ENCODE data around the gene PRDM13.
A peak's percentile ranks its signal among the peaks of the same experiment; 100 is the strongest.
"Not testable (repeated sequence)": the region's sequence is repeated elsewhere in the genome, so short reads cannot be mapped to it uniquely, and the experiment has no call there.

Gene PRDM13

DNA sequence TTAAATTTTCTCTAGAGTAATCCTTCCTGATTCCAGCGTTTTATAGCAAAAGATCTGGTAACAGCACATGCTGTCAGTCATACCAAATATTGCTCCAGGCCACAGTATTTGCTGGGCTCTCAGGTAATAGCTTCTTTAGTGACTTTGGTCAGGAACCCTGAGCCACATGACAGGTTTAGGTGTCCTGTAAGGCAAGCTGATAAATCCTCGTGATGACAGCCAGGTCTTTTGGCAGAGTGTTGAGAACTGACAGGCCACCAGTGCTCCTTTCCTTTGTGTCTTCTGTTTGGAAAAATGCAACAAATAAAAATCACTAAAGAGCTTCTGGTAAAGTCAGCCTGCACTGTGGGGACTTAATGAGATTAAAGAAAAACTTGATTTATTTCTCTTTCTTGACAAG lies 34.6 kb downstream of the PRDM13 start:
- H2BK15ac ChIP-seq (ENCODE audit: low read depth, poor library complexity, severe bottlenecking) = no peak overlapping the region
- H3K4me3 ChIP-seq (ENCODE audit: insufficient read depth in 1 of 2, low read depth in 1 of 2, low read length in 2 of 2) = no peak overlapping the region
- H3K4ac ChIP-seq (ENCODE audit: low read depth in 1 of 2, low read length in 2 of 2) = no peak overlapping the region
- H3K23ac ChIP-seq (ENCODE audit: low read length in 2 of 2) = no peak overlapping the region
- H3K36me3 ChIP-seq (ENCODE audit: control insufficient read depth in 1 of 2, insufficient read depth in 2 of 2, low read depth in 1 of 2, low read length in 2 of 2) = no peaks in the 10 kb centered on the region
- H2BK5ac ChIP-seq (ENCODE audit: low read depth, low read length, poor library complexity, severe bottlenecking) = no peak overlapping the region
- H2BK120ac ChIP-seq (ENCODE audit: low read depth, low read length) = no peak overlapping the region
- H2AK5ac ChIP-seq (ENCODE audit: low read length, severe bottlenecking) = no peak overlapping the region
- no peak overlapping the region for H3K4me2 ChIP-seq (ENCODE audit: low read length, poor library complexity, severe bottlenecking)
- no peak overlapping the region for H2BK12ac ChIP-seq (ENCODE audit: low read length in 2 of 2)
- no peak overlapping the region for H3K9ac ChIP-seq (ENCODE audit: low read length)
- DNase-seq = no peak
- H3K27me3 ChIP-seq (ENCODE audit: control insufficient read depth in 1 of 2, insufficient read depth in 1 of 2, low read length in 2 of 2) = peaks cover 0 to 7% of the 10 kb centered on the region in 2 experiments
- H2AFZ ChIP-seq (ENCODE audit: low read depth, low read length) = no peak overlapping the region
- H3K14ac ChIP-seq (ENCODE audit: low read length in 2 of 2) = peak overlapping the region in 1 of 2 experiments; percentile 2
- 34% methylated on average over 2 of the region's 2 CpGs for WGBS
- H3K18ac ChIP-seq (ENCODE audit: low read depth in 1 of 2, low read length in 2 of 2) = no peak overlapping the region
- no peak overlapping the region for H4K91ac ChIP-seq (ENCODE audit: low read length)
- H4K8ac ChIP-seq (ENCODE audit: low read length) = no peak overlapping the region
- H3K27ac ChIP-seq (ENCODE audit: low read length, poor library complexity, severe bottlenecking) = no peak overlapping the region
- H3K9me3 ChIP-seq (ENCODE audit: control insufficient read depth, low read length) = peaks cover 14% of the 10 kb centered on the region
- no peaks in the 10 kb centered on the region for H3K79me1 ChIP-seq (replicated peaks; ENCODE audit: low read length, poor library complexity, severe bottlenecking)
- no peaks in the 10 kb centered on the region for H3K4me1 ChIP-seq (ENCODE audit: control insufficient read depth, insufficient read depth, low read depth, low read length)

DNA sequence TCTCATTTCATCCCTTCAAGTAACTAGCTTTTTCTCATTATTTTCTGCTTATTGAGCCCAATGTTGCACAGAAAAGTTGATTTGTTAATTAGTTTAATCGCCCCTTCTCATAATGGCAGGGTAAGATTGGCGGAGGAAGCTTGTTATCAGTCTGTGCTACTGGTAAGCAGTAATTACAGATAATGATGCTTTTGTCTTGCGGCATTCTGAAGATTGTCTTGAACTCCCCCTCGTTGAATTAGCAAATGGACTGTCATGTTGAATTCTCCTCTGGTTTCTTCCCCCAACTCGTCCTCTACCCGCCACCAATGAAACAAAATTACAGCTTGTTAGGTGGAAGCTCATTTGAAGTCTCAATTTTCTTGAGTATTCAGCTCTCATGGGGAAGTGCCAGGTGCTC lies 39.4 kb downstream of the PRDM13 start:
- 50% methylated on average over 6 of the region's 6 CpGs for WGBS
- Histone ChIP-seq H3K79me1 (replicated peaks; ENCODE audit: low read length, poor library complexity, severe bottlenecking) (no peaks in the 10 kb centered on the region), H2BK15ac (ENCODE audit: low read depth, poor library complexity, severe bottlenecking) (no peak overlapping the region)

GRCh38 chr6:99650091-99650571 lies 43.5 kb downstream of the PRDM13 start:
- H3K4me1 ChIP-seq (ENCODE audit: control insufficient read depth, insufficient read depth, low read depth, low read length); H2BK12ac ChIP-seq (ENCODE audit: low read length in 2 of 2); H3K36me3 ChIP-seq (ENCODE audit: control insufficient read depth in 1 of 2, insufficient read depth in 2 of 2, low read depth in 1 of 2, low read length in 2 of 2); H3K18ac ChIP-seq (ENCODE audit: low read depth in 1 of 2, low read length in 2 of 2); H4K91ac ChIP-seq (ENCODE audit: low read length); H3K79me1 ChIP-seq (replicated peaks; ENCODE audit: low read length, poor library complexity, severe bottlenecking); H3K9me3 ChIP-seq (ENCODE audit: control insufficient read depth, low read length); H3K27me3 ChIP-seq (ENCODE audit: control insufficient read depth in 1 of 2, insufficient read depth in 1 of 2, low read length in 2 of 2); H4K8ac ChIP-seq (ENCODE audit: low read length); H3K27ac ChIP-seq (ENCODE audit: low read length, poor library complexity, severe bottlenecking); H2BK15ac ChIP-seq (ENCODE audit: low read depth, poor library complexity, severe bottlenecking); H2BK120ac ChIP-seq (ENCODE audit: low read depth, low read length); H3K4me2 ChIP-seq (ENCODE audit: low read length, poor library complexity, severe bottlenecking); H3K14ac ChIP-seq (ENCODE audit: low read length in 2 of 2); H3K23ac ChIP-seq (ENCODE audit: low read length in 2 of 2); H2AFZ ChIP-seq (ENCODE audit: low read depth, low read length); H3K4me3 ChIP-seq (ENCODE audit: insufficient read depth in 1 of 2, low read depth in 1 of 2, low read length in 2 of 2); H3K4ac ChIP-seq (ENCODE audit: low read depth in 1 of 2, low read length in 2 of 2); H2BK5ac ChIP-seq (ENCODE audit: low read depth, low read length, poor library complexity, severe bottlenecking); H3K9ac ChIP-seq (ENCODE audit: low read length); DNase-seq; H2AK5ac ChIP-seq (ENCODE audit: low read length, severe bottlenecking): not testable (repeated sequence)
- 50% methylated on average over 2 of the region's 42 CpGs for WGBS

More for the DNA sequence above, 39.4 kb downstream of the PRDM13 start:
- Histone ChIP-seq H3K27ac (ENCODE audit: low read length, poor library complexity, severe bottlenecking) (no peak overlapping the region), H3K4me3 (ENCODE audit: insufficient read depth in 1 of 2, low read depth in 1 of 2, low read length in 2 of 2) (no peak overlapping the region), H4K8ac (ENCODE audit: low read length) (no peak overlapping the region), H2BK5ac (ENCODE audit: low read depth, low read length, poor library complexity, severe bottlenecking) (no peak overlapping the region), H3K4me1 (ENCODE audit: control insufficient read depth, insufficient read depth, low read depth, low read length) (no peaks in the 10 kb centered on the region), H2BK12ac (ENCODE audit: low read length in 2 of 2) (no peak overlapping the region), H3K27me3 (ENCODE audit: control insufficient read depth in 1 of 2, insufficient read depth in 1 of 2, low read length in 2 of 2) (peaks cover 0 to 7% of the 10 kb centered on the region in 2 experiments), H3K23ac (ENCODE audit: low read length in 2 of 2) (no peak overlapping the region), H2AFZ (ENCODE audit: low read depth, low read length) (no peak overlapping the region), H2AK5ac (ENCODE audit: low read length, severe bottlenecking) (no peak overlapping the region), H3K4me2 (ENCODE audit: low read length, poor library complexity, severe bottlenecking) (no peak overlapping the region), H3K18ac (ENCODE audit: low read depth in 1 of 2, low read length in 2 of 2) (no peak overlapping the region), H3K9me3 (ENCODE audit: control insufficient read depth, low read length) (no peaks in the 10 kb centered on the region), H3K36me3 (ENCODE audit: control insufficient read depth in 1 of 2, insufficient read depth in 2 of 2, low read depth in 1 of 2, low read length in 2 of 2) (no peaks in the 10 kb centered on the region), H3K14ac (ENCODE audit: low read length in 2 of 2) (no peak overlapping the region), H2BK120ac (ENCODE audit: low read depth, low read length) (no peak overlapping the region), H3K4ac (ENCODE audit: low read depth in 1 of 2, low read length in 2 of 2) (no peak overlapping the region), H4K91ac (ENCODE audit: low read length) (no peak overlapping the region), H3K9ac (ENCODE audit: low read length) (no peak overlapping the region)
- no peak for DNase-seq

DNA sequence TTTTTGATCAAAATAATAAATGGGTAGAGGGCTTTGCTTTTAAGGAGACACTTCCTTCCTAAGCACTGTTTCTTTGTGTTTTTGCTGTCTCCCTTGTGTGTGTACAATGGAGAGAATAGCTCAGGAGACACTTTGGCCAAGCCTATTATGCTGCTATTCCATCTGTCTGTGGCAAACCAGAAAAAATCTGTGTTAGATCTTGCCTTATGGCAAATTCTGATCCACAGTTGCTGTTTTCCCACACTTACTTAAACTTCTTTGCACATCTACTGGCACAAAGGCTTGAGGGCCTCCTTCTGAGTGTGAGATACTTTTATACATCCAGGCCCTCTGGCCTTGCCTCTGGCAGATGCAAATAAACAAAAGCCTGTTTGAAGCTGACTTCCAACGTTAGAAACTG lies 53.6 kb downstream of the PRDM13 start:
- Histone ChIP-seq H3K14ac (ENCODE audit: low read length in 2 of 2) (no peak overlapping the region), H2BK5ac (ENCODE audit: low read depth, low read length, poor library complexity, severe bottlenecking) (no peak overlapping the region), H3K9me3 (ENCODE audit: control insufficient read depth, low read length) (no peaks in the 10 kb centered on the region), H3K27ac (ENCODE audit: low read length, poor library complexity, severe bottlenecking) (no peak overlapping the region), H3K36me3 (ENCODE audit: control insufficient read depth in 1 of 2, insufficient read depth in 2 of 2, low read depth in 1 of 2, low read length in 2 of 2) (no peaks in the 10 kb centered on the region), H2AK5ac (ENCODE audit: low read length, severe bottlenecking) (no peak overlapping the region), H2BK12ac (ENCODE audit: low read length in 2 of 2) (no peak overlapping the region), H2AFZ (ENCODE audit: low read depth, low read length) (no peak overlapping the region), H3K4me3 (ENCODE audit: insufficient read depth in 1 of 2, low read depth in 1 of 2, low read length in 2 of 2) (no peak overlapping the region), H3K23ac (ENCODE audit: low read length in 2 of 2) (no peak overlapping the region), H3K4me2 (ENCODE audit: low read length, poor library complexity, severe bottlenecking) (no peak overlapping the region), H3K27me3 (ENCODE audit: control insufficient read depth in 1 of 2, insufficient read depth in 1 of 2, low read length in 2 of 2) (peaks cover 0 to 3% of the 10 kb centered on the region in 2 experiments), H3K4me1 (ENCODE audit: control insufficient read depth, insufficient read depth, low read depth, low read length) (no peaks in the 10 kb centered on the region), H3K9ac (ENCODE audit: low read length) (no peak overlapping the region), H3K4ac (ENCODE audit: low read depth in 1 of 2, low read length in 2 of 2) (no peak overlapping the region), H3K79me1 (replicated peaks; ENCODE audit: low read length, poor library complexity, severe bottlenecking) (no peaks in the 10 kb centered on the region), H2BK120ac (ENCODE audit: low read depth, low read length) (no peak overlapping the region), H4K8ac (ENCODE audit: low read length) (no peak overlapping the region), H4K91ac (ENCODE audit: low read length) (no peak overlapping the region), H3K18ac (ENCODE audit: low read depth in 1 of 2, low read length in 2 of 2) (no peak overlapping the region), H2BK15ac (ENCODE audit: low read depth, poor library complexity, severe bottlenecking) (no peak overlapping the region)
- DNase-seq = no peak
- 43% methylated on average over 1 of the region's 1 CpG for WGBS

Data from mesenchymal stem cell (in vitro differentiated cells and primary cell).